Epidermal melanocyte (primary cell): Measurements from ENCODE around the gene STOM.

Source experiments
- DNase-seq: peaks from one replicate; pipeline ENCODE4 v3.0.0; 2011; ENCODE audit warnings: low spot score; ENCODE audit not compliant: insufficient read length

The STOM gene

GRCh38 chr9:121322037-121322736 lies 47.9 kb downstream of the STOM start:
- DNase-seq: no peak

- DNase-seq: no peak
Measured at GRCh38 chr9:121321016-121321503, 49.0 kb downstream of the STOM start.

- DNase-seq: no peak
Measured at GRCh38 chr9:121319383-121319780, 50.7 kb downstream of the STOM start.

- no peak for DNase-seq
Measured at GRCh38 chr9:121318631-121319382, 51.2 kb downstream of the STOM start.

GRCh38 chr9:121317737-121318630 lies 52.1 kb downstream of the STOM start:
- DNase-seq: no peak

GRCh38 chr9:121316852-121317373 lies 53.1 kb downstream of the STOM start:
- no peak for DNase-seq

GRCh38 chr9:121316378-121316777 lies 53.7 kb downstream of the STOM start:
- no peak for DNase-seq

GRCh38 chr9:121313458-121314152 lies 56.4 kb downstream of the STOM start:
- DNase-seq: no peak

GRCh38 chr9:121312169-121312568 lies 57.9 kb downstream of the STOM start:
- no peak for DNase-seq

GRCh38 chr9:121310571-121310970 lies 59.5 kb downstream of the STOM start:
- no peak for DNase-seq

- no peak for DNase-seq
Measured at GRCh38 chr9:121309833-121310425, 60.1 kb downstream of the STOM start.

GRCh38 chr9:121309171-121309570 lies 60.9 kb downstream of the STOM start:
- DNase-seq: no peak

- no peak for DNase-seq
Measured at GRCh38 chr9:121308765-121309164, 61.3 kb downstream of the STOM start.

- no peak for DNase-seq
Measured at GRCh38 chr9:121307976-121308375, 62.1 kb downstream of the STOM start.

- no peak for DNase-seq
Measured at GRCh38 chr9:121305269-121305994, 64.6 kb downstream of the STOM start.

- DNase-seq: no peak
Measured at GRCh38 chr9:121304707-121305106, 65.3 kb downstream of the STOM start.

- DNase-seq: no peak
Measured at GRCh38 chr9:121303456-121304451, 66.3 kb downstream of the STOM start.

- no peak for DNase-seq
Measured at GRCh38 chr9:121302786-121303185, 67.3 kb downstream of the STOM start.

- DNase-seq: no peak
Measured at GRCh38 chr9:121302341-121302740, 67.7 kb downstream of the STOM start.
